ENCODE results near the gene SELENOM. TPM values are rescaled to one million over a fixed set of nuclear protein-coding genes. Genes with fewer than 3 reads are reported as not detected.

SELENOM gene
- total and polyA plus RNA-seq, 2 of the 8 experiments (the other 6 are each of a cell fraction or from before 2014, with no cell fraction given) = 22.7 to 40.0 TPM

DNA sequence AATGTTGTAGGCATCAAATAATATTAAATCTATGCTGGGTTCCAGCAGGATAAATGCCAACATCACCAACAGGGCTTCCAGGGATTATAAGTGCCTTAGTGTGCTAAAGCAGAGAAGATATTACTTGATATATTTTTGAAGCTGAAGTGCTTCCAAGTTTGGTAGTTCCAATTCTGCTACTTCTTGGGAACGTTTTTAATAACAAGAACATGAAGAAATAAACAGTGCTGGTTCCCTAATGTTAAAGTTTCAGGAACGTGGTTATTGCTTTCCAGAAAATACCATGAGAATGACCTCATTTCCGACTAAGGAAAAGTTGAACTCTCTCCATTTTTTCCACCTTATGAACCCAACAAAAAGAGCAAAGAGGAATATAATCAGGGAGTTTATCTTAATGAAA is 48.1 kb upstream of the SELENOM start:
- no peak overlapping the region for H2BK15ac ChIP-seq (ENCODE audit: low read length)
- H3K79me1 ChIP-seq (ENCODE audit: low read depth, low read length) = no peaks in the 10 kb centered on the region
- DNase-seq (ENCODE audit: low read depth in 1 of 2, low spot score in 2 of 2) (no peak), FAIRE-seq (peak; percentile 19)
- H3K9me3 ChIP-seq (ENCODE audit: insufficient read depth in 2 of 2, low read depth in 1 of 2, low read length in 1 of 2) = no peaks in the 10 kb centered on the region
- no peak overlapping the region for H2AK5ac ChIP-seq (ENCODE audit: low read depth, low read length)
- H2BK20ac ChIP-seq (ENCODE audit: low read length) = no peak overlapping the region
- POLR2A ChIA-PET (ENCODE audit: partially characterized antibody) = interaction anchor here (0.9 kb wide), 1 partner anchor 187 kb away, joined by 3 read pairs; the partner anchor contains the start of gene MORC2
- H3K27me3 ChIP-seq (replicated peaks in 1 of 4; ENCODE audit: control insufficient read depth in 3 of 4, extremely low read depth in 1 of 4, insufficient read depth in 3 of 4, low read length in 3 of 4) = peaks cover 0 to 25% (median 7%) of the 10 kb centered on the region in 4 experiments; a peak in 6 of 7 replicates
- H2BK5ac ChIP-seq (ENCODE audit: low read depth, low read length) = no peak overlapping the region
- no peak overlapping the region for H3K56ac ChIP-seq (replicated peaks; ENCODE audit: insufficient read length, low read depth, low read length)
- H2BK120ac ChIP-seq (replicated peaks; ENCODE audit: low read depth, low read length) = no peak overlapping the region
- CTCF ChIA-PET (ENCODE audit: partially characterized antibody) = interaction anchor here (0.6 to 1.4 kb wide), 6 partner anchors 9 to 401 kb away, joined by 3 to 4 read pairs (median 4); no protein-coding TSS in a partner anchor
- no peak overlapping the region for H3K4ac ChIP-seq (replicated peaks; ENCODE audit: insufficient read length, low read depth, low read length)
- H3K18ac ChIP-seq (ENCODE audit: extremely low read depth, low read length) = no peak overlapping the region
- no peaks in the 10 kb centered on the region for H3K36me3 ChIP-seq (ENCODE audit: control insufficient read depth in 2 of 4, insufficient read depth in 4 of 4, low read length in 3 of 4)
- no peak overlapping the region for H3K14ac ChIP-seq (ENCODE audit: insufficient read length)
- H4K20me1 ChIP-seq (replicated peaks in 1 of 2; ENCODE audit: control insufficient read depth in 1 of 2, insufficient read depth in 2 of 2, low read length in 2 of 2) = no peaks in the 10 kb centered on the region
- no peak overlapping the region for H3K4me3 ChIP-seq (ENCODE audit: extremely low read depth in 1 of 4, insufficient read depth in 2 of 4, low read depth in 3 of 4, low read length in 4 of 4)
- H3K4me2 ChIP-seq (ENCODE audit: insufficient read depth in 1 of 2, low read depth in 2 of 2, low read length in 2 of 2) = no peak overlapping the region
- H4K5ac ChIP-seq (ENCODE audit: insufficient read length, low read depth, low read length) = no peak overlapping the region
- H3K9ac ChIP-seq (replicated peaks in 1 of 4; ENCODE audit: extremely low read depth in 1 of 4, low read depth in 3 of 4, low read length in 3 of 4) = no peak overlapping the region
- H3K23ac ChIP-seq (ENCODE audit: insufficient read length) = no peak overlapping the region
- H3K27ac ChIP-seq (ENCODE audit: low read depth, low read length) = no peak overlapping the region
- H3K23me2 ChIP-seq (ENCODE audit: low read depth, low read length) = 0 out of 2 replicates have a peak, but pooled peaks cover 1% of the 10 kb centered on the region
- no peaks in the 10 kb centered on the region for H3K4me1 ChIP-seq (replicated peaks in 1 of 4; ENCODE audit: control insufficient read depth in 3 of 4, insufficient read depth in 4 of 4, low read length in 3 of 4)
- no peak overlapping the region for H4K8ac ChIP-seq (ENCODE audit: extremely low read depth, insufficient read depth, low read length)
- H2BK12ac ChIP-seq (ENCODE audit: low read depth, low read length) = no peak overlapping the region
- H2AFZ ChIP-seq (ENCODE audit: low read length) = no peak overlapping the region
- H4K91ac ChIP-seq (replicated peaks; ENCODE audit: insufficient read length, low read length) = no peak overlapping the region
- H3K79me2 ChIP-seq (ENCODE audit: control insufficient read depth in 1 of 2, insufficient read depth in 2 of 2, low read length in 2 of 2) = no peaks in the 10 kb centered on the region
- WGBS, 2 experiments (ENCODE audit: extremely low coverage in 1 of 2, insufficient coverage in 1 of 2, insufficient read length in 1 of 2, insufficient replicate concordance in 2 of 2, low coverage in 1 of 2, low lambda C conversion rate in 2 of 2, missing lambda C conversion rate in 1 of 2) = 57% methylated on average over 3 of the region's 3 CpGs; no CpG with 5 or more reads in 1 of the 2 experiments
- TF ChIP-seq GTF2F1 (IDR thresholded peaks at IDR 0.05; ENCODE audit: borderline replicate concordance, low read depth, low read length) (no peak), SP2 (IDR thresholded peaks at IDR 0.05; ENCODE audit: low read length) (no peak), SUZ12 (IDR thresholded peaks at IDR 0.05; ENCODE audit: low read length) (no peak), BRCA1 (IDR thresholded peaks at IDR 0.05; ENCODE audit: low read depth, low read length) (no peak), TBP (IDR thresholded peaks at IDR 0.05; ENCODE audit: low read depth, low read length) (no peak), JUN (IDR thresholded peaks at IDR 0.05; ENCODE audit: low read depth, low read length) (no peak), TEAD4 (IDR thresholded peaks at IDR 0.05; ENCODE audit: low read depth, low read length) (no peak)
